Thyroid gland (tissue), 4 donors: ENCODE results near the gene KCP. TPM values are rescaled to one million over a fixed set of nuclear protein-coding genes. Genes with fewer than 3 reads are reported as not detected.
"Not testable (repeated sequence)": the region's sequence is repeated elsewhere in the genome, so short reads cannot be mapped to it uniquely, and the experiment has no call there.

ENCODE experiments used
- DNase-seq, 2 donors: peaks; one replicate each; pipeline ENCODE4 v3.0.0-alpha.2; 2019
- H3K27ac ChIP-seq, 3 donors: fragments of 200-600 bp; sonication (generic); 1 replicate in 2 of 3; 2 replicates in 1 of 3; pipeline ENCODE4 v1.5.1; 2016 to 2019; ENCODE audit warnings: mild to moderate bottlenecking in 1 of 3, moderate library complexity in 1 of 3
- H3K27me3 ChIP-seq: fragments of 200-600 bp; sonication (generic); one replicate; pipeline ENCODE4 v1.5.1; 2019
- H3K36me3 ChIP-seq, 2 donors: fragments of 200-600 bp; sonication (generic); one replicate each; pipeline ENCODE4 v1.5.1; 2016 to 2019
- H3K4me1 ChIP-seq, 2 donors: fragments of 200-600 bp; sonication (generic); one replicate each; pipeline ENCODE4 v1.5.1; 2017 to 2019
- H3K4me3 ChIP-seq, 3 donors: fragments of 200-600 bp; sonication (generic); replicated peaks in 1 of 3; 1 replicate in 2 of 3; 2 replicates in 1 of 3; pipeline ENCODE4 v1.5.1; 2016; ENCODE audit warnings: mild to moderate bottlenecking in 1 of 3
- H3K9me3 ChIP-seq: fragments of 200-600 bp; sonication (generic); one replicate; pipeline ENCODE4 v1.5.1; 2017
- POLR2A ChIP-seq, 2 donors: fragments of 450-650 bp; IDR thresholded peaks; one replicate each; pipeline ENCODE4 v1.6.1; 2017; ENCODE audit warnings: antibody characterized with exemption in 2 of 2, mild to moderate bottlenecking in 2 of 2, moderate library complexity in 1 of 2
- WGBS, 2 donors: methylation state at CpG; one replicate each; pipeline ENCODE4 v1.1.5; 2017; 5-methylcytosine and 5-hydroxymethylcytosine counted together
- intact Hi-C: fragments of 100-400 bp; cut with DNase I; formaldehyde crosslinking; loops from one replicate; pipeline ENCODE4 v1.15.1; 2023
- total RNA-seq, 4 donors: library from RNA; depleted of rRNA; stranded (reverse); fragments of >200 nt; gene quantifications; one replicate each; pipeline ENCODE4 v1.2.3, GENCODE V29; 2016
- TF ChIP-seq, protein P1 (sequence below), 6 experiments: fragments of 200-600 bp in 3 of 6; fragments of 450-650 bp in 3 of 6; sonication (generic) in 3 of 6; IDR thresholded peaks; one replicate each; pipeline ENCODE4 v1.5.1; 2016 to 2019; ENCODE audit warnings: antibody characterized with exemption in 6 of 6, mild to moderate bottlenecking in 2 of 6, inconsistent platforms in 1 of 6, moderate library complexity in 1 of 6

Gene KCP
- total RNA-seq, 4 donors from 2014 or later, result 0.27 to 0.93 (median 0.61) TPM

DNA sequence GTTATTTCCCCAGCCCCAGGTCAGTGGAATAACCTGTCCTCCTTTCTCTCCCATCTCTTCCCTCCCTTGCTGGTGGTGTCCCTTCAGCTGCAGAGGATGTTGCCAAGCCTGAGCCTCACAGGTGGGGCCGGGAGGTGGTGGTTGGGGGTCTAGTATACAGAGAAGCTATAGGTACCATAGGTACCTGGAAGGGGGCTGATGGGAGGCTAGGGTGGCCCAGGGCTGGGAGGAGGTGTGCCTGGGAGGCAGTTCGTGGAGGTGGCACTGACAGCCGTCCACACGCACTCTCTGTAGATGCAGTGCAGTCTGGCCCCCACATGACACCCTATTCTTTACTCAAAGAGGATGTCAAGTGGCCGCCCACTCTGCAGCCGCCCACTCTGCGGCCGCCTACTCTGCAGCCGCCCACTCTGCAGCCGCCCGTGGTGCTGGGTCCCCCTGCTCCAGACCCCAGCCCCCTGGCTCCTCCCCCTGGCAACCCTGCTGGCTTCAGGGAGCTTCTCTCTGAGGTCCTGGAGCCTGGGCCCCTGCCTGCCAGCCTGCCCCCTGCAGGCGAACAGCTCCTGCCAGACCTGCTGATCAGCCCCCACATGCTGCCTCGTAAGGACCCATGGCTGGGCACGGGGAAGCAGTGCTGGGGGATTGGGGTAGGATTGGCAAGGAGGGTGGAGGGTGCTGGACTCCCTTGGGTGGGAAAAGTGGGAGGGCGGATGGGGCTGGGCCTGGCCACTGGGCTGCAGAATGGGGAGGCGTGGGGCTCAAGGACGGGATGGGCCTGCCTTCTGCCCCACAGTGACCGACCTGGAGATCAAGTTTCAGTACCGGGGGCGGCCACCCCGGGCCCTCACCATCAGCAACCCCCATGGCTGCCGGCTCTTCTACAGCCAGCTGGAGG is 36.7 kb upstream of the KCP start:
- no peaks in the 10 kb centered on the region for H3K36me3 ChIP-seq
- TF ChIP-seq POLR2A (IDR thresholded peaks at IDR 0.05), result no peak
- TF ChIP-seq, protein P1, sequence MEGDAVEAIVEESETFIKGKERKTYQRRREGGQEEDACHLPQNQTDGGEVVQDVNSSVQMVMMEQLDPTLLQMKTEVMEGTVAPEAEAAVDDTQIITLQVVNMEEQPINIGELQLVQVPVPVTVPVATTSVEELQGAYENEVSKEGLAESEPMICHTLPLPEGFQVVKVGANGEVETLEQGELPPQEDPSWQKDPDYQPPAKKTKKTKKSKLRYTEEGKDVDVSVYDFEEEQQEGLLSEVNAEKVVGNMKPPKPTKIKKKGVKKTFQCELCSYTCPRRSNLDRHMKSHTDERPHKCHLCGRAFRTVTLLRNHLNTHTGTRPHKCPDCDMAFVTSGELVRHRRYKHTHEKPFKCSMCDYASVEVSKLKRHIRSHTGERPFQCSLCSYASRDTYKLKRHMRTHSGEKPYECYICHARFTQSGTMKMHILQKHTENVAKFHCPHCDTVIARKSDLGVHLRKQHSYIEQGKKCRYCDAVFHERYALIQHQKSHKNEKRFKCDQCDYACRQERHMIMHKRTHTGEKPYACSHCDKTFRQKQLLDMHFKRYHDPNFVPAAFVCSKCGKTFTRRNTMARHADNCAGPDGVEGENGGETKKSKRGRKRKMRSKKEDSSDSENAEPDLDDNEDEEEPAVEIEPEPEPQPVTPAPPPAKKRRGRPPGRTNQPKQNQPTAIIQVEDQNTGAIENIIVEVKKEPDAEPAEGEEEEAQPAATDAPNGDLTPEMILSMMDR (IDR thresholded peaks at IDR 0.05), result no peak
- intact Hi-C loops, result no loop called here
- H3K27me3 ChIP-seq, result no peaks in the 10 kb centered on the region
- DNase-seq, result no peak
- H3K9me3 ChIP-seq, result no peaks in the 10 kb centered on the region
- WGBS, 2 donors, result 84 to 87% methylated on average over 10 to 18 of the region's 22 CpGs
- H3K4me3 ChIP-seq, result no peak overlapping the region
- no peaks in the 10 kb centered on the region for H3K4me1 ChIP-seq
- H3K27ac ChIP-seq, result no peak overlapping the region

DNA sequence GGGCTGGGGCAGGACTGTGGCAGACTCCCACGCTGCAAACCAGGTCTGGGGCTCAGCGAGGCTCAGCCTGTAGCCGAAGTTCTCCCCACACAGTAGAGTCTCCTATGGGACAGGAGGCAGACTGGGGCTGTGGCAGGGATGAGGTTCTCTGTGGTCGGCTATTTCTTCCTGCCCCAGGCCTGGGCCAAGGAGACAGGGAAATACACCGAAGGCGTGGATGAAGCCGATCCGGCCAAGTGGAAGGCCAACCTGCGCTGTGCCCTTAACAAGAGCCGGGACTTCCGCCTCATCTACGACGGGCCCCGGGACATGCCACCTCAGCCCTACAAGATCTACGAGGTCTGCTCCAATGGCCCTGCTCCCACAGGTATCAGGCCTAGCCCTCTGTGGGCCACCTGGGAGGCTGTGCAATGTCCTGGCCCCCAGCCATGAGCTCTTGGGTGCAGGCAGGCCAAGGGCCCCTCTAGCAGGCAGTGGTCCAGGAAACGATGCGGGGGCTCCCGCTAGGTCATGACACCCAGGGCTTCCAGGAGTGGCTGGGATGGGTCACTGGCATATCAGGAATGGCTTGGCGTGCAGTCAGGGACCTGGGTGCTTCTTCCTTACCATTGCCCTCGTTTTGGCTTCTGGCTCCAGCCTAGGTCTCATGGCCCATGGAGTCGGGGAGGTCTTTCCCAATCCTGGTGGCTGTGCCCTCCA is 35.3 kb upstream of the KCP start:
- no peak overlapping the region for H3K4me3 ChIP-seq
- H3K9me3 ChIP-seq, result no peaks in the 10 kb centered on the region
- TF ChIP-seq, protein P1 (IDR thresholded peaks at IDR 0.05), result no peak
- no peak for TF ChIP-seq POLR2A (IDR thresholded peaks at IDR 0.05)
- H3K27ac ChIP-seq, result no peak overlapping the region
- no peak for DNase-seq
- intact Hi-C loops, result no loop called here
- WGBS, 2 donors, result 85 to 91% methylated on average over 16 to 19 of the region's 21 CpGs
- no peaks in the 10 kb centered on the region for H3K27me3 ChIP-seq
- no peaks in the 10 kb centered on the region for H3K36me3 ChIP-seq
- H3K4me1 ChIP-seq, result no peaks in the 10 kb centered on the region

DNA sequence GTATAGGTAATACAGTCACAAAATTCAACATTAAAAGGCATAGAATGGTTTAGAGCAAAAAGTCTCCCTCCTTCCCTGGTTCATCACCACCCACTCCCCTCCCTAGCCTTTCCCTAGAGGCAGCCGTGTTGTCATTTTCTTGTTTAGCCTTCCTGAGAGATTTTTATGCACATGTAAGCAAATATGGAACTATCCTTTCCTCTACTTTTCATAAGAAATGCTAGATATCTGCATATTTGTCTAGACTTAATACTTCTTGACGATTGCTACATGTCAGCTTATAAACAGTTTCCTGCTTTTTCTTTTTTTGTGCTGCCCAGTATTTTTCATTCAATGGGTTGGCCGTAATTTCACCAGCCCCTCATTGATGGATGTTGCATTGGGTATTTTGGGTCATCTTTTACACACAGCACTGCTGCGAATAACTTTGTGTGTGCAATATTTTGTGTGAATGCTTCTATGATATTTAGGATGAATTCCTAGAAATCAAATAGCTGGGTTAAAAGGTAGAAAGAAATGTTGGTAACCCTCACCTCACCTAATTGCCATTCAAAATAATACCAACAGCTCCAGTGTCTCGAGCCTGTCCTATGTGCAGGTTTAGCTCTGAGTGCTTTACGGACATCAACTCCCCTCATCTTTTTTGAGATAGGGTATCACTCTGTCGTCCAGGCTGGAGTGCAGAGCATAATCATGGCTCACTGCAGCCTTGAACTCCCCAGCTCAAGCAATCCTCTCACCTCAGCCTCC is 34.2 kb upstream of the KCP start:
- Histone ChIP-seq H3K36me3 (no peaks in the 10 kb centered on the region), H3K27ac (no peak overlapping the region), H3K4me3 (no peak overlapping the region), H3K27me3 (no peaks in the 10 kb centered on the region), H3K9me3 (no peaks in the 10 kb centered on the region), H3K4me1 (no peaks in the 10 kb centered on the region)
- intact Hi-C loops, result no loop called here
- TF ChIP-seq, protein P1 (IDR thresholded peaks at IDR 0.05), result no peak
- no peak for TF ChIP-seq POLR2A (IDR thresholded peaks at IDR 0.05)
- 84 to 85% methylated on average over 7 of the region's 7 CpGs for WGBS, 2 donors
- no peak for DNase-seq

DNA sequence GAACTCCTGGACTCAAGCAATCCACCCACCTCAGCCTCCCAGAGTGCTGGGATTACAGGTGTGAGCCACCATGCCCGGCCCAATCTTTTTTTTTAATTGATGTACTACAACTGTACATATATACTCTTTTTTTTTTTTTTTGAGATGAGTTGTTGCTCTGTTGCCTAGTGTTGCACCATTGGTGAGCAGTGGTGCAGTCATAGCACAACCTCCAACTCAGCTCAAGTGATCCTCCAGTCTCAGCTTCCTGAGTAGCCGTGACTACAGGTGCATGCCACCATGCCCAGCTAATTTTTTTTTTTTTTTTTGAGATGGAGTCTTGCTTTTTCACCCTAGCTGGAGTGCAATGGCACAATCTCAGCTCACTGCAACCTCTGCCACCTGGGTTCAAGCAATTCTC is 32.7 kb upstream of the KCP start:
- 92 to 96% methylated on average over 2 of the region's 2 CpGs for WGBS, 2 donors
- intact Hi-C loops, H3K9me3 ChIP-seq: not testable (repeated sequence)

DNA sequence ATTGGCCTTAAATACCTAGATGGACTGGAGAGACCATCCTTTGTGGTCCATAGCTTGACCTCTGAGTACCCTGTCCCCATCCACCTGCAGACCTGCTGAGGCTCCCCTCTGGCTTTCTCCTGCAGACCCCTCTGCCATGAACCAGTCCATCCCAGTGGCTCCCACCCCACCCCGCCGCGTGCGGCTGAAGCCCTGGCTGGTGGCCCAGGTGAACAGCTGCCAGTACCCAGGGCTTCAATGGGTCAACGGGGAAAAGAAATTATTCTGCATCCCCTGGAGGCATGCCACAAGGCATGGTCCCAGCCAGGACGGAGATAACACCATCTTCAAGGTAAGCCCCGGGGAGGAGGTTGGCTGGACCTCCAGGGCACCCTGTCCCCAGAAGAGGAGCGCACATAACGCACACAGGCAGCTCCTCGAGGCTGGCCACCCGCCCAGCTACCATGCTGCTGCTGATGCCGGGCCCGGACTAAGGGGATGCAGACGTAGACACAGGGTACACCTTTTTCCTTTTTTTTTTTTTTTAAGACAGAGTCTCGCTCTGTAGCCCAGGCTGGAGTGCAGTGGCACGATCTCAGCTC is 31.5 kb upstream of the KCP start:
- DNase-seq, result no peak
- Histone ChIP-seq H3K9me3 (no peaks in the 10 kb centered on the region), H3K4me3 (no peak overlapping the region), H3K27me3 (no peaks in the 10 kb centered on the region), H3K36me3 (no peaks in the 10 kb centered on the region), H3K4me1 (peaks cover 4 to 12% of the 10 kb centered on the region in 2 donors), H3K27ac (no peak overlapping the region)
- intact Hi-C loops, result no loop called here
- WGBS, 2 donors, result 83 to 92% methylated on average over 16 of the region's 16 CpGs
- TF ChIP-seq, protein P1 (IDR thresholded peaks at IDR 0.05), result no peak
- no peak for TF ChIP-seq POLR2A (IDR thresholded peaks at IDR 0.05)

More for the DNA sequence above, 32.7 kb upstream of the KCP start:
- not testable (repeated sequence) for H3K4me3 ChIP-seq, DNase-seq, H3K4me1 ChIP-seq, H3K36me3 ChIP-seq, H3K27me3 ChIP-seq, H3K27ac ChIP-seq
